G401 (cell line): ENCODE measurements around the gene KAZN. TPM values are rescaled to one million over a fixed set of nuclear protein-coding genes. Genes with fewer than 3 reads are reported as not detected.

ENCODE experiments used
- DNase-seq: peaks from one replicate; pipeline ENCODE4 v3.0.0-alpha.2; 2015; ENCODE audit warnings: low spot score
- in situ Hi-C: cut with HindIII; loops from 2 replicates; pipeline ENCODE4 v1.10.0; 2016; ENCODE audit warnings: low sequenced_read_pairs, mixed read lengths
- total RNA-seq: library from RNA; depleted of rRNA; stranded (reverse); fragments of >200 nt; shearing (Covaris generic); gene quantifications from 2 replicates; pipeline ENCODE4 v1.2.3, GENCODE V29; 2014

Gene KAZN
- total RNA-seq, 1 experiment from 2014 or later = 9.8 TPM

GRCh38 chr1:14824314-14824915 is 225.9 kb downstream of the KAZN start:
- in situ Hi-C loops = no loop called here
- no peak for DNase-seq

DNA sequence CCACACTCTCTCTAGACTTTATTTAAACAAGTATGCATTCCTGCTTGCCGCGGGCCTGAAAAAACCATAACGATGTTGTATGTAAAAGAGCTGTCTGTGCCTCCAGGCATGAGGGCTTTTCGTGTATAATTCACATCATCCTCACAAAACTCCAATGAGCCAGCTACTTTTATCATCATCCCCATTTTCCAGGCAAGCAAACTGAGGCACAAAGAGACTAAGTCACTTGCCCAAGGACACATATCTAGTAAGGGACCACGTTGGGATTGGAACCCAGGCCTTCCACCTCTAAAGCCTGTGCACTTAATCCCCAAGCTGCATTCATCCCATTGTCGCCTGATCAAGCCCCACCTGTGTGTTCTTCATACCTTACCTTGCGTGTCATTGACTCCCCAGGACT is 226.9 kb downstream of the KAZN start:
- in situ Hi-C loops = no loop called here
- DNase-seq = no peak

GRCh38 chr1:14826172-14826636 is 227.7 kb downstream of the KAZN start:
- in situ Hi-C loops = no loop called here
- DNase-seq = peak; percentile 40

DNA sequence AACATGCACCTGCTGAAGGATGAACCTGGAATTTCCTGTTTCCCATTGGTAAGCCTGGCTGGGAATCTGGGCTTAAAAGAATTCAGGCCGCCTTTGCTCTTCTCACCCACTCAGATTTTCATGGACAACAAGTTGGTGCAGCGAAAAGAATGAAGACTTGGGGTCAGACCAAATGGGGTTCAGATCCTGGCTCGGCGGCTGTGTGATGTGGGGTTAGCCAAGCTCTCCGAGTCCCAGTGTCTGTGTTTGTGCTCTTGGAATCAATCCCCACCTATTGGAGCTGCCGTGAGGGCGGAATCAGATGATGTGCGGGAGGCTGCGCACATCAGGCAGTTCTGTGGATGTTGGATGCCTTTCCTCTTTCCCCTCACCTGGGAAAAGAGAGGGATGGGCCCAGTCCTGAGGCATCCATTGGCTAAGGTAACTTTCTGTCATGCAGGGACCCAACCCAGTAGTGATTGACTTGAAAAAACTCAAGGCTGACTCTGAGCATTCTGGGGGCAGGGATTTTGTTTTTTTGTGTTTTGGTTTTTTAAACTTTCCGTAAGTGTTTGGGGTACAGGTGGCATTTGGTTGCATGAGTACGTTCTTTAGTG is 228.3 kb downstream of the KAZN start:
- DNase-seq = no peak
- in situ Hi-C loops = no loop called here

- in situ Hi-C loops = no loop called here
These were observed 229.4 kb downstream of the KAZN start for GRCh38 chr1:14827870-14828269.

DNA sequence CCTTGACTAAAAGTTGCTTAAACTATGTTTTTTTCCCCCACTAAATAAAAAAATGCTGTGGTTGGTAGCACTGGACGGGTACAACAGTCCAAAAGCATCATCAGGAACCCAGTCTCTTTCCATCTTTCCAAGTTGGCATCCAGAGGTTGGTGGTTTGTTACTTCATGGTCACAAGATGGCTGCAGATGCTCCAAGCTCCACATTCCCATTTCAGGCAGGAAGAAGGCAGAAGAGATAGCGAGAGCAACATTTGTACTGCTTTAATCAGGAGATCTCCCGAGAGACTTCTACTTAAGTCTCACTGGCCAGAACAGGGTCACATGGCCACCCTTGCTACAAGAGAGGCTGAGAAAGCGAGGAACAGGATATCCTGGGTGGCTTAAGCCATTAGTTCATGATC is 230.2 kb downstream of the KAZN start:
- no peak for DNase-seq
- in situ Hi-C loops = no loop called here

More at GRCh38 chr1:14827870-14828269, 229.4 kb downstream of the KAZN start:
- DNase-seq = no peak

- in situ Hi-C loops = no loop called here
- DNase-seq = no peak
These were observed 237.2 kb downstream of the KAZN start for GRCh38 chr1:14835725-14836124.

DNA sequence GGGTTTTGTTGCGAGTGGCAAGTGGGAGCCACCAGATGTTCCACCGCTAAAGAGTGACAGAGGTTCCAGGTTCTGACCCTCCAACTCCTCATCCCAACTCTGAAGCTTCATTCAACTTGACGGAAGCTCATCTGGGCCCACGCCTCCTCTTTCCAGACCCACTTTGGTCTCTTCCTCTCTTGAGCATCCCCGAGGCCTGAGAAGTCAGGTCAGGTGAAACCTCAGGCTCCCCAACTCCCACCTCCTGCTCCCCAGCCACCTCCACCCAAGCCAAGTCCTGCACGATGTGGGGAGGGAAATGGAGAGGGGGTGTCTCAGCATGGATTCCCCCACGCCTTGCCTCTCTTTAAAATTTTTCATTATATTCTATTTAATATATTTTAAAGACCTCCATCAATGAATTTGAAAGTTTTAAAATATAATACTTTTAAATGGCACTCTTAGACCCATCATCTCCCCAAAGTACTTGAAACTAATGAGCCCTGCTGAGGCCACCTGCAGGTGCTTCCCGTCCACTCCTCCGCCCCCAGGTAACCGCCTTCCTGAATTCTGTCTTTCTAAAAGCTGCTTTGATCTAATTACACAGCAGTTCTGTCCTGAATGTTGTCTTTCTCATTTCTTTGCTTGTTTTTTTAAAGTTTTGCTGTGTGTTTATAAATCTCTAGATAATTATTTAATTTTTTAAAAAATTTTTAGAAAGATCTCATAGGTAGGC is 238.1 kb downstream of the KAZN start:
- no peak for DNase-seq
- in situ Hi-C loops = no loop called here

DNA sequence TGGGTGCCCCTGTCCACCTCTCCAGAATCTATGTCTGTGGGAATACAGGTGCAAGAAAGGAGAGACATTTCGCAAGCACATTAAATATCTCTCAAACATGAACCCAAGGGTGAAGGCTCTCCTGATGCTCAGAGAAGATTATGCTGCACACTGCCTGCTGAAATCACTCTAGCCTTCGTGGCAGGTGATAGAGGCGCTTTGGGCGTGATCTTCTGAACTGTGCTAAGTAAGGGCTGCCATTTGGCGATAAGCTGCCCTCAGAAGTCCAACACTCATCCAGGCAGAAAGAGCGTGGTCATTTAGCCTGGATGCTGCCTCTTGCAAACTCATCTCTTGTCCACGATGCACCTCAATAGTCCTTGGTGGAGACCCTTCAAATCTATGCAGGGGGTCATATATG is 241.9 kb downstream of the KAZN start:
- DNase-seq = no peak
- in situ Hi-C loops = no loop called here

- in situ Hi-C loops = no loop called here
These were observed 243.0 kb downstream of the KAZN start for GRCh38 chr1:14841456-14841855.

GRCh38 chr1:14841951-14842350 is 243.5 kb downstream of the KAZN start:
- no peak for DNase-seq
- in situ Hi-C loops = no loop called here

More at GRCh38 chr1:14841456-14841855, 243.0 kb downstream of the KAZN start:
- no peak for DNase-seq

DNA sequence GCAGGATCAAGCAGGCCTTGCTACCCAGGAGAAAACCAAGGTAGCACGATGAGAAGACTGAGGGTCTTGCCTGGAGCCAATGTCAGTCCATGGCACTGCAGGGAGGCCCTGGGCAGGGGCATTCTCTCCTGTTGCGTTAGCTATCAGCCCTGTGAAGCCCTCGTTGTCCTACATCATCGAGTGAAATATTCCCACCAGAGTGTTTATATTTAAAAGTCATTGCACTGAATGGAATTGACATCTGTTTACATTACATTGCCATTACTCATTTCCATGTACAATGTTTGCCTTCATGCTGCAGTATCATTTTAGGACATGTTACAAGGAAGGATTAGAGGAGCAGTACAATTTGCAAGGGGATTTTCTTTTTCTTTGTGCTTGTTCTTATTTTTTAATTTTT is 243.9 kb downstream of the KAZN start:
- in situ Hi-C loops = no loop called here
- no peak for DNase-seq

DNA sequence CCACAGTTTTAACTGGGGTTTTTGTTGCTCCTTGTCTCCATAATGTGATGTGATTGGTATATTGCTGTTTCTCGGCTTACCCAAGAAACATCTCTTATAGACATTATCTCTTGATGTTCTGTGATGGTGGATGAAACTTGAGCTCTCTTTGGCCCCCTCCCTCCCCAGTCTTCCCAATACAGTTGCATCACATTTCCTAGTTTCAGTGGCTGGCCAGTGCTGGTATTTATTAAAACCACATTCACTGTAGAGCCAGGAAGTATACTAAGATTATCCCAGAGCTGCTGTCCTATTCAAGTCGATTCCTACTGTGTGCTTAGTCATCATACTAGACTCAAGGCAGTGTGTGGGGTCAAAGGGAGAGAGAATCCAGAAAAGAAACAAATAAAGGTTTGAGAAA is 244.4 kb downstream of the KAZN start:
- no peak for DNase-seq
- in situ Hi-C loops = no loop called here

- in situ Hi-C loops = no loop called here
- no peak for DNase-seq
These were observed 245.0 kb downstream of the KAZN start for GRCh38 chr1:14843525-14843924.

- in situ Hi-C loops = no loop called here
- no peak for DNase-seq
These were observed 245.9 kb downstream of the KAZN start for GRCh38 chr1:14844356-14844755.

DNA sequence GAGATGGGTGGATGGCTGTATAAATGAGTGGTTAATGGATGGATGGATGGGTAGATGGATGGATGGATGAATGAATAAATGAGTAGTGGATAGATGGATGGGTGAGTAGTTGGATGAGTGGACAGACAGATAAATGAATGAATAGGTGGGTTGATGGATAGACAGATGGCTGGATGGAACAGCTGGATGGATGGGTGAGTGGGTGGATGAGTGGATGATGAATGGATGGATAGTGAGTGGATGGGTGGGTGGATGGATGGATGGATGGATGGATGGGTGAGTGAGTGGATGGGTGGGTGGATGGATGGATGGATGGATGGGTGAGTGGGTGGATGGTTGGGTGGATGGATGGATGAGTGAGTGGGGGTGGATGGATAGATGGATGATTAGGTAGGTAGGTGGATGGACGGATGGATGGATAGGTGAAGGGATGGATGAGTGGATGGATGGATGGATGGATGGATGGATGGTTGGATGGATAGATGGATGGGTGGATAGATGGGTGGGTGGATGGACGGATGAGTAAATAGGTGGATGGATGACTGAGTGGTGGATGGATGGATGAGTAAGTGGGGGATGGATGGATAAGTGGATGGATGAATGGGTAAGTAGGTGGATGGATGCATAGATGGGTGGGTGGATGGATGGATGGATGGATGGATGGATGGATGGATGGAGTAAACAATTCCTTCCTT is 246.6 kb downstream of the KAZN start:
- DNase-seq = no peak
- in situ Hi-C loops = no loop called here

GRCh38 chr1:14845851-14846250 is 247.4 kb downstream of the KAZN start:
- peak; percentile 56 for DNase-seq
- in situ Hi-C loops = no loop called here

DNA sequence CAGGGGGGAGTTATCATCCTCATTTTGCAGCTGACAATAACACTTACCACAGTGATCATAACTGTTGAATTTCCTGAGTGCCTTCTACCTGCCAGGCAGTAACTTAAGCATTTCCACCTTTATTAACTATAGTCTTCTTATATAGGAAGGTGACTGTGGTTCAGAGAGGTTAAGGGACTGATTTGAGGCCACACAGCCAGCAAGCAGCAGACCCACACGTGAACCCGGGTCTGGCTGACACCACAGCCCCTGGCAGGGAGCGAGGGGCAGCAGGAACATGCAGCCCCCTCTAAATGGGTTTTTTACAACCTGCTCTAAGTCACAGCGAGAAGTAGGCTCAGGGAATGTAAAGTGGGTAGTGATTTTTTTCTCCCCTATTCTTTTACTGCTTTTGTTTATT is 248.2 kb downstream of the KAZN start:
- no peak for DNase-seq
- in situ Hi-C loops = no loop called here

DNA sequence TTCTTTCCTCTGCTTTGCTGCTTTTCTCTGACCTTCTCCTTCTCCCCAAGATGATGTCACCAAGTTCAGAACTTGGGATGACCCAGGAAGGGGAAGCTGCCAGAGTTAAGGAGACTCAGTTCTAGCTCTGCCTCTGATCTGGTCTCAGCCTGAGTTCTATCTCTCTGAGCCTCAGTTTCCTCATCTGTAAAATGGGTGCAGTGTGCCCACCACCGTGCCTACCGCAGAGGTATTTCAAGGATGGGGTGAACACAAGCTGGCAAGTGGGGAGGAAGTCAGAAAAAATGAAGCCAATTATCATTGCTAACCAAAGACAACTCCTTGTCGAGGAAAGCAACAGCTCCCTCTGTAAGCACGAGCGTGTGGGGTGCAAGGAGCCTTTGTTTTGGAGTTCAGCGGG is 249.7 kb downstream of the KAZN start:
- in situ Hi-C loops = no loop called here
- no peak for DNase-seq

- no peak for DNase-seq
- in situ Hi-C loops = no loop called here
These were observed 250.1 kb downstream of the KAZN start for GRCh38 chr1:14848625-14849024.
